ENCODE results near the gene NTN3. TPM values are rescaled to one million over a fixed set of nuclear protein-coding genes. Genes with fewer than 3 reads are reported as not detected.

NTN3 gene
- polyA plus RNA-seq, 1 donor, result 4.4 TPM

DNA sequence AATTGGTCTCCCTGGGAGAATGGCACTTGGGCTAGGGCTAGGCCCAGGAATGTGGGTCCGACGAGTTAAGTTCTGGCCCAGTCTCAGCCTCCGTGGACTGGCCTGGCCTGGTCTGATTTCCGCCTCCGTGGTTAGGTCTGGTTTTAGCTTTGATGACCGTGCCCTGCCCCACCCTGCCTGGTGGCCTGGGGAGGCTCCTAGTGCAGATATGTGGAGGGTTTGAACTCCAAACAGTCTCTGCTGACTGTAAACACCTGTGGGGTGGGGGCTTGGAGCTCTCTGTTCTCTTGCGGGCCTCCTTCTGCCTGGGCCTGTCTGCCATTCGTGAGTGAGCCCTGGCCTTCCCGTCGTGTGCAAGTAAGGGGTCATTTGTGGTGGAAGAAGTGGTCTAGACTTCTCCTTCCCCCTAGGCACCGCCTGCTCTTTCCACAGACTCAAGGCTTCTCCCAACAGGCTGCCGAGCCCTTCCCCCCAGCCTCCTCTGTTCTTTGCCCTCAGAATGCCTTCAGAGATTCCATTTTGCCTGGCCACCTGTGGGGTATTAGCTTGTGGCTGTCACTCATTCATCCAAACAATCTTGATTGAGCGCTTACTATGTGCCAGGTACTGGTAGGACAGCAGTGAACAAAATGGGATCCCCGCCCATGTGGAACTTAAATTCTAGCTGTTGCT is 44.2 kb downstream of the NTN3 start:
- DNase-seq, result no peak

DNA sequence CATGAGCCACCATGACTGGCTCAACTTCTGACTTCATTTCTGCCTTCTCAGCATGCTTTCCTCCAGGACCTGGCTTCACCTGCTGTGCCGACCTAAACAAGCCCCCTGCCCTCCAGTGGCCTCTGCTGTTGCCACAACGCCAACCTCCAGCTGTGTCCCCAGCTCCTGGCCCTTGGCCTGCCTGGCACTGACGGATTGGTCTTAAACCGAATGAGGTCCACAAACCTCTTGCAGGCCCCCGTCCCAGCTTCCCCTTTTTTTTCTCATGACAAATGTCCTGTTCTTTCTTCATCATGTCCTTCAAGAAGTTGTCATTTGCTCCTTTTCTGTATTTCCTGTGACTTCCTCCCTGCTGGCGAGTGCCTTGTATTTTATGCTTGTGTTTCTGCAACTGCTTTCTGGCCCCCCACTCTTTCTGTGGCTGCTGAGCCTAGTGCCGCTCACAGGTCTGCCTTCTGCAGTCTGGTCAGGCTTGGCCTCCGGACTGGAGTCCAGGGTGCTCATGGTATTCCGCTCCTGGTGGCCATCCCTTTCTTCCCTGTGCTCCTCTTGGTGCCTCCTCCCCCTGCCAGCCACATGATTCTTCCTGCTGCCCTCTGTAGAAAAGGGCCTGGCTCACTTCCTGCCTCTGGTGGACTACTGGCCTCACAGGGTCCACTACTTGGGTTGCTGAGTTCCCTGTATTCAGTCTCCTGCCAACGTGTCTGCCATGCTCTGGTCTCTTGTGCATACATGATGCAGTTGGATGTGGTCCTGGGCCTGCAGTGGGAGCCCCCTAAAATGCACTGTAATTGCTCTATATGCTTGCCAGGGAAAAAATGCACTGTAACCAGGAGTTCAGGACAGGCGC is 45.5 kb downstream of the NTN3 start:
- DNase-seq, result no peak

- no peak for DNase-seq
Measured at GRCh38 chr16:2517954-2518605, 47.0 kb downstream of the NTN3 start.

GRCh38 chr16:2518823-2519710 is 48.0 kb downstream of the NTN3 start:
- DNase-seq, result no peak

DNA sequence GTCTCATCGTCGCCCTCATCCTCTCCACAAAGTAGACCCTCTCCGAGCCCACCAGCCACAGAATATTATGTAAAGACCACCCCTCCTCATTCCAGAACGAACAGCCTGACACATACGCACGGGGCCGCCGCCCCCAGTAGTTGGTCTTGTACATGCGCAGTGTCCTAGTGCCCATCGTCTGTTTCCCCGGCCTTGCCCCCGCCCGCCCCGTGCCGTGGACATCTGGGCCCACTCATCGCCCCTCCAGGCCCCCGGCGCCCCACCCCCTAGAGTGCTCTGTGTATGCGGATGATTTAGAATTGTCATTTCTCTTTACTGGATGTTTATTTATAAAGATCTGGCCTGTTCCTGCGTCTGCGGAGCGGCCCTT is 48.6 kb downstream of the NTN3 start:
- no peak for DNase-seq

GRCh38 chr16:2520097-2520783 is 49.1 kb downstream of the NTN3 start, which contains the start of gene AMDHD2:
Gene AMDHD2 (plus strand): TSS chr16:2520371. CDS start chr16:2520459, 88 bp downstream.
- DNase-seq, result peak; percentile 94

DNA sequence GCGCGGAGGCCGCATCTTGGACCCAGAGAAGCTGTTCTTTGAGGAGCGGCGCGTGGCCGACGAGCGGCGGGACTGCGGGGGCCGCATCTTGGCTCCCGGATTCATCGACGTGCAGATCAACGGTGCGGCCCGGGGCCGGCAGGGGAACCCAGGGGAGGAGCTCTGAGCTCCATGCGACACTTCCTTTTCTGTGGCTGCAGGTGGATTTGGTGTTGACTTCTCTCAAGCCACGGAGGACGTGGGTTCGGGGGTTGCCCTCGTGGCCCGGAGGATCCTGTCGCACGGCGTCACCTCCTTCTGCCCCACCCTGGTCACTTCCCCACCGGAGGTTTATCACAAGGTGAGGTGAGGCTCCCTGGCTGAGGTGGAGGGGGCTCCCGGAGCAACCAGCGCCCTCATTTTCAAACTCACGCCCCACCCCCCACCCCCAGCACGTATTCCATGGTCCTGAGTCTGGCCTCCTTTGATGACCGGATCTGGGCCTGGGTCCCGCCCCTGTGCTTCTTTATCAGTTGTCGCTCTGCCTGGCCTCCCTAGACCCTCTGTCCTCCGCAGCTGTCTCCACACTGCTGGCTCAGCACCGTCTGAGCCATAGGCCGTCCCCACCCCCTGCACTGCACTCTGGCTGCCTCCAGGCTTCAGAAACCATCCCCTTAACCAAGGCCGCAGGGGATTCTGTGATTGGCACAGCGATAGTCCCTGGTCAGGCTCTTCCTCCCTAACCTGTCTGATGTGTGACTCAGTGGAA is 49.9 kb downstream of the NTN3 start:
- no peak for DNase-seq

Other genes starting within 250 kb of the NTN3 start
- gene E4F1, start 247.7 kb upstream of the NTN3 start, polyA plus RNA-seq (ENCODE audit: insufficient read length), result 16.4 TPM
- 1.1 TPM for gene DNASE1L2, start 234.9 kb upstream of the NTN3 start, polyA plus RNA-seq (ENCODE audit: insufficient read length)
- gene ECI1, start 219.7 kb upstream of the NTN3 start, polyA plus RNA-seq (ENCODE audit: insufficient read length), result 65.3 TPM
- gene RNPS1, start 203.2 kb upstream of the NTN3 start, polyA plus RNA-seq (ENCODE audit: insufficient read length), result 183 TPM
- 18.4 TPM for gene ABCA3, start 130.6 kb upstream of the NTN3 start, polyA plus RNA-seq (ENCODE audit: insufficient read length)
- gene CCNF, start 41.9 kb upstream of the NTN3 start, polyA plus RNA-seq (ENCODE audit: insufficient read length), result 7.0 TPM
- gene TEDC2, start 11.2 kb upstream of the NTN3 start, polyA plus RNA-seq (ENCODE audit: insufficient read length), result 5.6 TPM
- gene TBC1D24, start 3.8 kb downstream of the NTN3 start, polyA plus RNA-seq (ENCODE audit: insufficient read length), result 30.0 TPM
- 129 TPM for gene ATP6V0C, start 42.7 kb downstream of the NTN3 start, polyA plus RNA-seq (ENCODE audit: insufficient read length)
- 13.2 TPM for gene AMDHD2, start 49.1 kb downstream of the NTN3 start, polyA plus RNA-seq (ENCODE audit: insufficient read length)
- 2.5 TPM for gene CEMP1, start 60.1 kb downstream of the NTN3 start, polyA plus RNA-seq (ENCODE audit: insufficient read length)
- 33.0 TPM for gene PDPK1, start 66.7 kb downstream of the NTN3 start, polyA plus RNA-seq (ENCODE audit: insufficient read length)
- gene KCTD5, start 211.2 kb downstream of the NTN3 start, polyA plus RNA-seq (ENCODE audit: insufficient read length), result 25.1 TPM
- 1.0 TPM for gene PRSS27, start 248.9 kb downstream of the NTN3 start, polyA plus RNA-seq (ENCODE audit: insufficient read length)